GM12892 (cell line): Measurements from ENCODE around the gene WDR43.

Experiments used
- DNase-seq: peaks from one replicate; pipeline ENCODE4 v3.0.0; 2011; ENCODE audit not compliant: insufficient read length
- FAIRE-seq: peaks from 2 replicates; lab custom pipeline; 2011; peaks lifted over from hg19 to GRCh38; lab: Jason Lieb, UNC
- POLR2A ChIP-seq: IDR thresholded peaks from 2 replicates; pipeline ENCODE4 v1.6.1; 2011; ENCODE audit warnings: low read depth, low read length, control low read depth
- POLR2AphosphoS5 ChIP-seq: IDR thresholded peaks from 2 replicates; pipeline ENCODE4 v1.6.1; 2011; ENCODE audit warnings: low read depth, low read length, control low read depth
- TAF1 ChIP-seq: IDR thresholded peaks from 2 replicates; pipeline ENCODE4 v1.6.1; 2011; ENCODE audit warnings: low read depth, mild to moderate bottlenecking, control low read depth, low read length, borderline replicate concordance

Gene WDR43

GRCh38 chr2:28952836-28953211 is 58.4 kb downstream of the WDR43 start:
- DNase-seq (no peak), FAIRE-seq (no peak)
- TF ChIP-seq TAF1 (no peak), POLR2AphosphoS5 (no peak), POLR2A (no peak)

GRCh38 chr2:28955467-28955866 is 61.0 kb downstream of the WDR43 start:
- no peak for TF ChIP-seq POLR2AphosphoS5
- TF ChIP-seq TAF1, result no peak
- TF ChIP-seq POLR2A, result no peak
- no peak for DNase-seq
- FAIRE-seq, result no peak

GRCh38 chr2:28956415-28956826 is 62.0 kb downstream of the WDR43 start:
- DNase-seq (no peak), FAIRE-seq (no peak)

GRCh38 chr2:28956890-28957289 is 62.4 kb downstream of the WDR43 start:
- FAIRE-seq, result no peak
- no peak for DNase-seq
- TF ChIP-seq POLR2AphosphoS5 (no peak), TAF1 (no peak), POLR2A (no peak)

More at GRCh38 chr2:28956415-28956826, 62.0 kb downstream of the WDR43 start:
- TF ChIP-seq POLR2AphosphoS5, result no peak
- no peak for TF ChIP-seq TAF1
- TF ChIP-seq POLR2A, result no peak

GRCh38 chr2:28958689-28959088 is 64.2 kb downstream of the WDR43 start:
- FAIRE-seq (peak; percentile 67), DNase-seq (no peak)
- TF ChIP-seq TAF1, result no peak

- FAIRE-seq (no peak), DNase-seq (no peak)
- no peak for TF ChIP-seq POLR2AphosphoS5
- TF ChIP-seq POLR2A, result no peak
- TF ChIP-seq TAF1, result no peak
Measured at GRCh38 chr2:28960401-28960800, 65.9 kb downstream of the WDR43 start.

- DNase-seq, result no peak
- FAIRE-seq, result no peak
- TF ChIP-seq POLR2A (no peak), POLR2AphosphoS5 (no peak), TAF1 (no peak)
Measured at GRCh38 chr2:28962505-28962904, 68.0 kb downstream of the WDR43 start.

- DNase-seq (no peak), FAIRE-seq (no peak)
- TF ChIP-seq TAF1 (no peak), POLR2AphosphoS5 (no peak), POLR2A (no peak)
Measured at GRCh38 chr2:28970464-28971160, 76.1 kb downstream of the WDR43 start.

- TF ChIP-seq POLR2AphosphoS5 (no peak), TAF1 (no peak), POLR2A (no peak)
- FAIRE-seq (no peak), DNase-seq (no peak)
Measured at GRCh38 chr2:28972778-28973335, 78.4 kb downstream of the WDR43 start.

- TF ChIP-seq POLR2A (no peak), TAF1 (no peak), POLR2AphosphoS5 (no peak)
- no peak for DNase-seq
- no peak for FAIRE-seq
Measured at GRCh38 chr2:28974252-28974651, 79.8 kb downstream of the WDR43 start.

GRCh38 chr2:28975671-28976070 is 81.2 kb downstream of the WDR43 start:
- no peak for TF ChIP-seq TAF1
- TF ChIP-seq POLR2AphosphoS5, result no peak
- no peak for TF ChIP-seq POLR2A
- FAIRE-seq, result no peak
- no peak for DNase-seq

GRCh38 chr2:28976584-28976983 is 82.1 kb downstream of the WDR43 start:
- no peak for FAIRE-seq
- TF ChIP-seq TAF1, result no peak
- no peak for TF ChIP-seq POLR2A
- no peak for TF ChIP-seq POLR2AphosphoS5
- no peak for DNase-seq
